K562 (cell line): ENCODE data around the gene TEX22. TPM values are rescaled to one million over a fixed set of nuclear protein-coding genes. Genes with fewer than 3 reads are reported as not detected.
A peak's percentile ranks its signal among the peaks of the same experiment; 100 is the strongest.

ENCODE experiments used
- ARHGAP35 ChIP-seq: fragments of 450-650 bp; IDR thresholded peaks from 2 replicates; pipeline ENCODE4 v1.6.1; 2018; ENCODE audit not compliant: partially characterized antibody
- BACH1 ChIP-seq: fragments of 200-800 bp; sonication (Bioruptor generic); IDR thresholded peaks from 2 replicates; pipeline ENCODE4 v1.6.1; 2016; ENCODE audit warnings: missing genetic modification characterization, missing compliant biosample characterization
- CC2D1A ChIP-seq: fragments of 450-650 bp; IDR thresholded peaks from 2 replicates; pipeline ENCODE4 v1.6.1; 2017; ENCODE audit warnings: mild to moderate bottlenecking
- ETV6 ChIP-seq, 3 experiments: fragments of 150-350 bp in 1 of 3; sonication (generic) in 1 of 3; formaldehyde crosslinking in 1 of 3; IDR thresholded peaks; 2 replicates each; pipeline versions ENCODE4 v1.6.1 to v1.8.0; 2014 to 2022; ENCODE audit warnings: borderline replicate concordance in 2 of 3, low read depth in 2 of 3, antibody characterized with exemption in 1 of 3, low read length in 1 of 3, mild to moderate bottlenecking in 1 of 3, missing genetic modification reagents in 1 of 3
- HES1 ChIP-seq: fragments of 450-650 bp; IDR thresholded peaks from 2 replicates; pipeline ENCODE4 v1.6.1; 2016; ENCODE audit warnings: low read depth, mild to moderate bottlenecking, moderate library complexity
- HOXB6 ChIP-seq: fragments of 250-450 bp; sonication (Bioruptor Pico); IDR thresholded peaks from 2 replicates; pipeline ENCODE4 v1.5.1; 2022; ENCODE audit warnings: mild to moderate bottlenecking, borderline replicate concordance
- KDM1A ChIP-seq, 2 experiments: fragments of 450-650 bp; IDR thresholded peaks; 2 replicates each; pipeline ENCODE4 v1.6.1; 2016; ENCODE audit warnings: mild to moderate bottlenecking in 2 of 2
- PHB2 ChIP-seq: fragments of 450-650 bp; IDR thresholded peaks from 2 replicates; pipeline ENCODE4 v1.6.1; 2017; ENCODE audit warnings: low read depth
- POLR3A ChIP-seq: IDR thresholded peaks from 2 replicates; pipeline ENCODE4 v1.6.1; 2011; ENCODE audit warnings: borderline replicate concordance, mild to moderate bottlenecking, moderate library complexity; ENCODE audit not compliant: insufficient read length, insufficient read depth; ENCODE audit errors: extremely low read depth
- RAD21 ChIP-seq, 2 experiments: fragments of 250-450 bp in 1 of 2; fragments of 450-650 bp in 1 of 2; sonication (Bioruptor Pico) in 1 of 2; formaldehyde crosslinking in 1 of 2; IDR thresholded peaks in 1 of 2; conservative IDR thresholded peaks in 1 of 2; 2 replicates each; pipeline versions ENCODE4 v1.4.0 to v1.8.0; 2020 to 2022; ENCODE audit warnings: mild to moderate bottlenecking in 2 of 2, moderate library complexity in 1 of 2
- RBFOX2 ChIP-seq: fragments of 200-400 bp; formaldehyde crosslinking; IDR thresholded peaks from 2 replicates; pipeline ENCODE4 v1.6.1; 2017; ENCODE audit warnings: low read depth, mild to moderate bottlenecking, low read length, moderate library complexity
- RBM22 ChIP-seq: fragments of 200-400 bp; formaldehyde crosslinking; IDR thresholded peaks from 2 replicates; pipeline ENCODE4 v1.6.1; 2018; ENCODE audit warnings: low read length, low read depth; ENCODE audit not compliant: poor library complexity, severe bottlenecking
- SAFB ChIP-seq: fragments of 200-400 bp; formaldehyde crosslinking; IDR thresholded peaks from 2 replicates; pipeline ENCODE4 v1.6.1; 2017; ENCODE audit warnings: low read depth, low read length, borderline replicate concordance
- SMARCE1 ChIP-seq: fragments of 450-650 bp; IDR thresholded peaks from 2 replicates; pipeline ENCODE4 v1.7.1; 2016; ENCODE audit warnings: mild to moderate bottlenecking
- SREBF1 ChIP-seq: fragments of 150-350 bp; IDR thresholded peaks from 2 replicates; pipeline ENCODE4 v1.6.1; 2014; ENCODE audit warnings: antibody characterized with exemption, low read depth, low read length, borderline replicate concordance
- TCF3 ChIP-seq: sonication (generic); formaldehyde crosslinking; IDR thresholded peaks from 2 replicates; pipeline ENCODE4 v1.4.0; 2020; ENCODE audit warnings: mild to moderate bottlenecking, missing genetic modification reagents
- ZBTB1 ChIP-seq: sonication (generic); formaldehyde crosslinking; IDR thresholded peaks from 2 replicates; pipeline ENCODE4 v1.8.1; 2023; ENCODE audit warnings: missing genetic modification reagents, low read depth, mild to moderate bottlenecking, borderline replicate concordance
- ZBTB17 ChIP-seq: fragments of 450-650 bp; formaldehyde crosslinking; IDR thresholded peaks from 2 replicates; pipeline ENCODE4 v1.4.0; 2020; ENCODE audit warnings: mild to moderate bottlenecking
- ZBTB2 ChIP-seq: fragments of 450-650 bp; IDR thresholded peaks from 2 replicates; pipeline ENCODE4 v1.6.1; 2016; ENCODE audit warnings: antibody characterized with exemption
- ZNF174 ChIP-seq: fragments of 250-450 bp; sonication (Bioruptor Pico); IDR thresholded peaks from 2 replicates; pipeline ENCODE4 v1.4.0; 2020; ENCODE audit warnings: mild to moderate bottlenecking
- ZNF277 ChIP-seq: fragments of 250-450 bp; sonication (Bioruptor Pico); IDR thresholded peaks from 2 replicates; pipeline ENCODE4 v1.8.0; 2022; ENCODE audit warnings: inconsistent platforms, mild to moderate bottlenecking, moderate library complexity, borderline replicate concordance
- ZNF384 ChIP-seq: IDR thresholded peaks from 2 replicates; pipeline ENCODE4 v1.6.1; 2012; ENCODE audit warnings: low read depth, low read length, improper control_type of control experiment
- ZNF449 ChIP-seq: fragments of 250-450 bp; sonication (Bioruptor Pico); IDR thresholded peaks from 2 replicates; pipeline ENCODE4 v1.8.0; 2022; ENCODE audit warnings: moderate library complexity, mild to moderate bottlenecking, inconsistent platforms
- ZNF717 ChIP-seq: fragments of 250-450 bp; sonication (Bioruptor Pico); IDR thresholded peaks from 2 replicates; pipeline ENCODE4 v1.5.0; 2021
- polyA plus RNA-seq, 8 experiments: library from polyadenylated mRNA; depleted of rRNA in 4 of 8; stranded (reverse) in 5 of 8; unstranded in 3 of 8; fragments of >200 nt; fragmentation: Nextera tagmentation in 2 of 8; fragmentation: Illumina TruSeq in 1 of 8; extraction: Ambion mirVana in 2 of 8; extraction: Trizol in 1 of 8; gene quantifications; 2 replicates each; pipeline versions ENCODE4 v1.2.1 to v1.2.3, GENCODE V29; 2011 to 2014; ENCODE audit warnings: inconsistent platforms in 1 of 8, missing spikeins in 1 of 8
- total RNA-seq, 7 experiments: library from RNA; depleted of rRNA in 6 of 7; stranded (reverse); fragments of >200 nt in 6 of 7; fragmentation: Illumina TruSeq in 2 of 7; extraction: Trizol in 2 of 7; gene quantifications; 2 replicates each; pipeline versions ENCODE4 v1.2.1 to v1.2.3, GENCODE V29; 2011 to 2021; ENCODE audit warnings: low replicate concordance in 1 of 7

The TEX22 gene
- total and polyA plus RNA-seq, 9 of the 15 experiments (the other 6 are each of a cell fraction or from before 2014, with no cell fraction given): 0.04 to 1.7 (median 0.23) TPM; not detected in 2

- TF ChIP-seq ZNF449 (CRISPR knock-in tag) (no peak), HOXB6 (CRISPR knock-in tag) (no peak), ZNF384 (no peak), ZNF174 (CRISPR knock-in tag) (no peak), RBM22 (no peak), KDM1A (IDR thresholded peaks at IDR 0.05) (no peak), CC2D1A (no peak), SMARCE1 (no peak), BACH1 (tag) (no peak), HES1 (no peak), ZBTB2 (0 out of 2 replicates have a peak, but pooled peaks have one; percentile 34), RAD21 (CRISPR knock-in tag; conservative IDR thresholded peaks at IDR 0.05 in 1 of 2, IDR thresholded peaks at IDR 0.05 in 1 of 2) (peak in 1 of 2 experiments; percentile 17; a peak in 1 of 4 replicates), POLR3A (no peak), ZNF717 (no peak), SAFB (no peak), SREBF1 (no peak), PHB2 (no peak), ZBTB17 (CRISPR knock-in tag) (no peak), ZBTB1 (CRISPR knock-in tag) (no peak), ZNF277 (CRISPR knock-in tag) (no peak), TCF3 (CRISPR knock-in tag) (no peak), RBFOX2 (peak; percentile 86), ARHGAP35 (no peak), ETV6 (IDR thresholded peaks at IDR 0.05; ENCODE audit: borderline replicate concordance in 1 of 2, low read depth in 2 of 2, low read length in 1 of 2) (no peak), ETV6 (CRISPR knock-in tag; IDR thresholded peaks at IDR 0.05; ENCODE audit: borderline replicate concordance) (no peak)
Measured at GRCh38 chr14:105398044-105398725, at the start of gene TEX22 (continued).
